Common myeloid progenitor, CD34-positive (primary cell): Measurements from ENCODE around the gene VRK1.

Experiments
- CTCF ChIA-PET: fragments of 350-600 bp; sonication (Branson Sonifier 250); formaldehyde crosslinking; loops from one replicate; lab custom pipeline; 2021; ENCODE audit warnings: antibody characterized with exemption; lab: Charles Lee
- POLR2A ChIA-PET: fragments of 350-600 bp; sonication (Branson Sonifier 250); formaldehyde crosslinking; loops from one replicate; lab custom pipeline; 2021; ENCODE audit warnings: antibody characterized with exemption; lab: Charles Lee
- DNase-seq, 3 donors: peaks; one replicate each; pipeline versions ENCODE4 v3.0.0 to v3.0.0-alpha.2; 2013
- H3K27ac ChIP-seq, 2 experiments: 1 replicate in 1 of 2; 2 replicates in 1 of 2; pipeline ENCODE4 v1.7.0; 2013; ENCODE audit warnings: inconsistent platforms in 2 of 2, low read length in 2 of 2, mild to moderate bottlenecking in 2 of 2, low read depth in 1 of 2, moderate library complexity in 1 of 2; ENCODE audit not compliant: severe bottlenecking in 2 of 2, insufficient read depth in 1 of 2, poor library complexity in 1 of 2
- H3K27me3 ChIP-seq, 5 experiments: replicated peaks in 2 of 5; 1 replicate in 3 of 5; 2 replicates in 2 of 5; pipeline versions ENCODE4 v1.6.1 to v1.7.0; 2013; ENCODE audit warnings: low read length in 4 of 5, mild to moderate bottlenecking in 2 of 5, moderate library complexity in 2 of 5, inconsistent platforms in 1 of 5; ENCODE audit not compliant: insufficient read depth in 5 of 5, control insufficient read depth in 4 of 5
- H3K36me3 ChIP-seq, 4 experiments: 1 replicate in 2 of 4; 2 replicates in 2 of 4; pipeline versions ENCODE4 v1.6.1 to v1.7.0; 2013; ENCODE audit warnings: low read length in 3 of 4, control low read depth in 1 of 4, mild to moderate bottlenecking in 1 of 4; ENCODE audit not compliant: control insufficient read depth in 4 of 4, insufficient read depth in 4 of 4
- H3K4me1 ChIP-seq, 4 experiments: 1 replicate in 3 of 4; 2 replicates in 1 of 4; pipeline versions ENCODE4 v1.6.1 to v1.7.1; 2013; ENCODE audit warnings: low read length in 3 of 4, mild to moderate bottlenecking in 3 of 4, control low read depth in 1 of 4, inconsistent platforms in 1 of 4, moderate library complexity in 1 of 4; ENCODE audit not compliant: control insufficient read depth in 4 of 4, insufficient read depth in 4 of 4; ENCODE audit errors: control extremely low read depth in 1 of 4
- H3K4me3 ChIP-seq, 7 experiments: 1 replicate in 4 of 7; 2 replicates in 3 of 7; pipeline versions ENCODE4 v1.5.1 to v1.7.0; 2013; ENCODE audit warnings: mild to moderate bottlenecking in 7 of 7, low read length in 6 of 7, moderate library complexity in 6 of 7, inconsistent platforms in 2 of 7, low read depth in 2 of 7, control low read depth in 1 of 7; ENCODE audit not compliant: insufficient read depth in 4 of 7, control insufficient read depth in 1 of 7; ENCODE audit errors: extremely low read depth in 1 of 7
- H3K9me3 ChIP-seq, 5 experiments: 1 replicate in 4 of 5; 2 replicates in 1 of 5; pipeline versions ENCODE4 v1.6.1 to v1.7.1; 2013; ENCODE audit warnings: low read length in 4 of 5, mild to moderate bottlenecking in 2 of 5, inconsistent platforms in 1 of 5, low read depth in 1 of 5, moderate library complexity in 1 of 5; ENCODE audit not compliant: control insufficient read depth in 4 of 5, insufficient read depth in 2 of 5; ENCODE audit errors: control extremely low read depth in 1 of 5
- WGBS: methylation state at CpG from one replicate; pipeline ENCODE4 v1.1.5; 2013; ENCODE audit not compliant: insufficient coverage; 5-methylcytosine and 5-hydroxymethylcytosine counted together

VRK1 gene

DNA sequence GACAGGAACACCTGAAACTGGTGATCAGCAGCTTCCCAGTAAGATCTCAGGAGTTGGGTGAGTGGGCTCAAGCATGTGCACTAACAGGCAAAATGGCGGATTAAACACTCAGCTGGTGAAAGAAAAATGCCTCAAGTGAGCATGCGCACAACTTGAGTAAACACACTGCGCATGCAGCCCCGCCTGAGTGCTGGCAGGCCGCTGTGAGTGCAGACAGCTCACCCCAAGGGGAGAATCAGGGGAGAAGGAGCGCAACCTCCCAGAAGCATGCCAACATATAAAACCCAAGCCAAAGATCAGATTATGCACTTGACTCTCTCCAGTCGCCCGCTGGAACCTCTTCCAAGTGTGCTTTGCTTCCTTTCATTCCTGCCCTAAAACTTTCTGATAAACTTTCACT is 125.8 kb downstream of the VRK1 start:
- Histone ChIP-seq H3K36me3 (no peaks in the 10 kb centered on the region), H3K9me3 (peaks cover 0 to 5% (median 2%) of the 10 kb centered on the region in 5 experiments), H3K4me1 (peaks cover 0 to 5% (median 0%) of the 10 kb centered on the region in 4 experiments), H3K27me3 (no peaks in the 10 kb centered on the region), H3K4me3 (no peak overlapping the region), H3K27ac (no peak overlapping the region)
- WGBS = 98% methylated on average over 6 of the region's 8 CpGs
- ChIA-PET POLR2A (no interaction called here), CTCF (no interaction called here)
- no peak for DNase-seq

DNA sequence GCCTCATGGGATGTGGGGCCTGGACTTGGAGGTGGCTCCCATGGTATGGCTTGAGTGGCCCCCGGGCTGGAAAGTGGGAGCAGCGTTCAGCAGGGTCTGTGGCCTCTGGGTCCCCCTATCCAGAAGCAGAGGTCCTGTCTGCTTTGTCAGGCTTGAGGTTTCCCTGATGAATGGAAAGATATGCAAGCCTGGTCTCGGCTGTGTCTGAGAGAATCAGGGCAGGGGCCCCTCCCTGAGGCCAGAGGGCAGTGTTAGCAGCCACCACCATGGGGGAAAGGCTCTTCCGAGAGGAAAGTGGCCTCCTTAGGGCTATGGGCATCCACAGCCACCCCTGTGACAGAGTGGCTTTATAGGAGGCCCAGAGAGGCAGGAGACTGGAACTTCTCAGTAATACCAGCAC is 128.2 kb downstream of the VRK1 start:
- POLR2A ChIA-PET = no interaction called here
- WGBS = 89% methylated on average over 4 of the region's 4 CpGs

DNA sequence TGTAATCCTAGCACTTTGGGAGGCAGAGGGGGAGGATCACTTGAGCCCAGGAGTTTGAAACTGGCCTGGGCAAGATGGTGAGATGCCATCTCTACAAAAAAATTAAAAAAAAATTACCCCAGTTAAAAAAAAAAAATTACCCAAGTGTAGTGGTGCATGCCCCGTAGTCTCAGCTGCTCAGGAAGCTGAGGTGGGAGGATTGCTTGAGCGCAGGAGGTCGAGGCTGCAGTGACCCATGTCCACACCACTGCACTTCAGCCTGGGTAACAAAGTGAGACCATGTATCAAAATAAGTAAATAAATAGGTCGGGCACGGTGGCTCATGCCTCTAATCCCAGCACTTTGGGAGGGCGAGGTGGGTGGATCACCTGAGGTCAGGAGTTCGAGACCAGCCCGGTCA is 128.8 kb downstream of the VRK1 start:
- DNase-seq = no peak
- Histone ChIP-seq H3K9me3 (peaks cover 0 to 5% (median 2%) of the 10 kb centered on the region in 5 experiments), H3K27me3 (no peaks in the 10 kb centered on the region), H3K4me1 (peaks cover 0 to under 1% (median 0%) of the 10 kb centered on the region in 4 experiments), H3K4me3 (no peak overlapping the region), H3K27ac (no peak overlapping the region), H3K36me3 (no peaks in the 10 kb centered on the region)
- POLR2A ChIA-PET = no interaction called here
- 95% methylated on average over 8 of the region's 8 CpGs for WGBS
- CTCF ChIA-PET = no interaction called here

More for the DNA sequence above, 128.2 kb downstream of the VRK1 start:
- Histone ChIP-seq H3K27me3 (no peaks in the 10 kb centered on the region), H3K9me3 (peaks cover 0 to 5% (median 2%) of the 10 kb centered on the region in 5 experiments), H3K4me3 (no peak overlapping the region), H3K4me1 (peaks cover 0 to 5% (median 0%) of the 10 kb centered on the region in 4 experiments), H3K27ac (no peak overlapping the region), H3K36me3 (no peaks in the 10 kb centered on the region)
- no peak for DNase-seq
- CTCF ChIA-PET = no interaction called here

DNA sequence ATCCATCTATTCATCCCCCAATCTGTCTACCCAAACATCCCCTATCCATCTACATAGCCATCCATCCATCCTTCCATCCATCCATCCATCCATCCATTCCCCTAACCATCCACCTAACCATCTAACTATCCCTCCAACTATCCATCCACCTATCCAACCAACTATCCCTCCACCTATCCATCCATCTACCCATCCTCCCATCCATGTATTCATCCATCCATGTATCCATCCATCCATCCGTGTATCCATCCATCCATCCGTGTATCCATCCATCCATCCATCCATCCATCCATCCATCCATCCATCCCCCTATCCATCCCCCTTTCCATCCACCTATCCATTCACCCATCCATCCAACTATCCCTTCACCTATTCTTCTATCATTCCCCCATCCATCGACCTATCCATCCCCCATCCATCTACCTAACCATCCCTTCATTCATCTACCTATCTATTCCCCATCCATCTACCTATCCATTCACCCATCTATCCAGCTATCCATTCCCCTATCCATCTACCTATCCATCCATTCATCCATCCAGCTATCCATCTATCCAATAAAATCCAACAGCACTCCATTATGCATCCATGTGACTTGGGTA is 131.7 kb downstream of the VRK1 start:
- H3K36me3 ChIP-seq = no peaks in the 10 kb centered on the region
- no peaks in the 10 kb centered on the region for H3K9me3 ChIP-seq
- H3K4me1 ChIP-seq = no peaks in the 10 kb centered on the region
- POLR2A ChIA-PET = no interaction called here
- WGBS = 100% methylated on average over 3 of the region's 3 CpGs
- peaks cover 0 to 2% (median 0%) of the 10 kb centered on the region in 5 experiments for H3K27me3 ChIP-seq
- H3K4me3 ChIP-seq = no peak overlapping the region
- CTCF ChIA-PET = no interaction called here
- no peak overlapping the region for H3K27ac ChIP-seq
- DNase-seq = no peak

DNA sequence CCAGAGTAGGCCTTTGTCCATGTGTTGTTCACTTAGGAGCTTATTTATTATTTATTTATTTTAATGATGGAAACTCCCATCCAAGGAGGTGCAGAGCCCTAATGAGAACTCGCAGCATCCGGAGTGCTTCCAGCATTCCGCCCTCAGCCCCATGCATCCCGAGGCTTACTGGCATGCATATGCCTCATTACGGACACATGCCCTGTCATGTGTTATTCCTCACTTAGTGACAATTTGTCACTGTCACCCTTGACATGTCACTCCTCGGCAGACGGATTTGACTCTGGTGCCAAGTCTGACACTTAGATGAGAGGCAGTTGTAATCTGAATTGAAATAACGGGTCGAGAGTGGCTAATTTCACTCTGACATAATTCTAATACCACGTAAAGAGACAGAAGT is 132.8 kb downstream of the VRK1 start:
- WGBS = 100% methylated on average over 7 of the region's 10 CpGs
- Histone ChIP-seq H3K27me3 (peaks cover 0 to 2% (median 0%) of the 10 kb centered on the region in 5 experiments), H3K9me3 (no peaks in the 10 kb centered on the region), H3K27ac (no peak overlapping the region), H3K4me3 (no peak overlapping the region), H3K4me1 (no peaks in the 10 kb centered on the region), H3K36me3 (no peaks in the 10 kb centered on the region)
- DNase-seq = no peak
- CTCF ChIA-PET = no interaction called here
- POLR2A ChIA-PET = no interaction called here

DNA sequence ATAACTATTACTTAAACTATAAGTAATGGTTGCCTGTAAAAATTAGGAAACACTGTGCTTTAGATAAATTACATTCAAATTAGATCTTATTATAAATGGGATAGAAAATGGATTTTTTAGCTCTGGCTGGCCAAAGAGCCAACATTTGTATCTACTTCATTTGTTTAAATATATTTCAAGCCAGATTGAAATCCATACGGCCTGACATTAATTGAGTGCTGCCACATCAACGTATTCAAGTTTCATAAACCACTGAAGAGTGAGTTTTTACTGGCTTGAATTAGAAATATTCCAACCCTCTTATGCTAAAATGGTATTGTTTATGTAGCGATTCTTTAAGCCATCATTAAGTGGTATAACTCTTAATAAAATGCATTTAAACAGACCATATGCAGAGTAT is 133.3 kb downstream of the VRK1 start:
- H3K4me3 ChIP-seq = no peak overlapping the region
- H3K9me3 ChIP-seq = no peaks in the 10 kb centered on the region
- 100% methylated on average over 1 of the region's 3 CpGs for WGBS
- DNase-seq = no peak
- CTCF ChIA-PET = no interaction called here
- no peak overlapping the region for H3K27ac ChIP-seq
- no peaks in the 10 kb centered on the region for H3K36me3 ChIP-seq
- peaks cover 0 to 2% (median 0%) of the 10 kb centered on the region in 5 experiments for H3K27me3 ChIP-seq
- H3K4me1 ChIP-seq = no peaks in the 10 kb centered on the region
- POLR2A ChIA-PET = no interaction called here
